Esophagus squamous epithelium (tissue), 5 donors: ENCODE results near the gene AUTS2. TPM values are rescaled to one million over a fixed set of nuclear protein-coding genes. Genes with fewer than 3 reads are reported as not detected.

ENCODE experiments used
- DNase-seq: peaks from one replicate; lab custom pipeline; 2025; lab: John Stamatoyannopoulos, UW
- H3K27ac ChIP-seq, 4 donors: fragments of 200-600 bp; sonication (generic); one replicate each; pipeline ENCODE4 v1.5.1; 2016 to 2019; ENCODE audit warnings: mild to moderate bottlenecking in 1 of 4
- H3K27me3 ChIP-seq, 4 donors: fragments of 200-600 bp; sonication (generic); 1 replicate in 3 of 4; 2 replicates in 1 of 4; pipeline versions ENCODE4 v1.5.1 to v1.6.0; 2017 to 2021; ENCODE audit warnings: antibody characterized with exemption in 1 of 4
- H3K36me3 ChIP-seq, 3 donors: fragments of 200-600 bp; sonication (generic); one replicate each; pipeline ENCODE4 v1.5.1; 2016 to 2019
- H3K4me1 ChIP-seq, 3 donors: fragments of 200-600 bp; sonication (generic); one replicate each; pipeline ENCODE4 v1.5.1; 2017 to 2019
- H3K4me3 ChIP-seq, 4 donors: fragments of 200-600 bp; sonication (generic); 1 replicate in 3 of 4; 2 replicates in 1 of 4; pipeline ENCODE4 v1.5.1; 2016 to 2019; ENCODE audit warnings: mild to moderate bottlenecking in 2 of 4, moderate library complexity in 1 of 4
- H3K9me3 ChIP-seq, 3 donors: fragments of 200-600 bp; sonication (generic); one replicate each; pipeline ENCODE4 v1.5.1; 2016 to 2019
- POLR2A ChIP-seq, 4 donors: fragments of 450-650 bp; IDR thresholded peaks; one replicate each; pipeline ENCODE4 v1.6.1; 2017; ENCODE audit warnings: antibody characterized with exemption in 4 of 4, mild to moderate bottlenecking in 4 of 4, moderate library complexity in 3 of 4
- whole genome bisulfite sequencing, 2 donors: methylation state at CpG; one replicate each; pipeline ENCODE4 v1.1.5; 2018; 5-methylcytosine and 5-hydroxymethylcytosine counted together
- intact Hi-C: fragments of 100-400 bp; cut with DNase I; formaldehyde crosslinking; loops from one replicate; pipeline ENCODE4 v1.15.0; 2022
- total RNA-seq, 4 donors: library from RNA; depleted of rRNA; stranded (reverse); fragments of >200 nt; gene quantifications; one replicate each; pipeline ENCODE4 v1.1.0, GENCODE V29; 2016
- TF ChIP-seq, protein P1 (sequence below), 6 experiments: fragments of 450-650 bp in 4 of 6; fragments of 200-600 bp in 2 of 6; sonication (generic) in 2 of 6; IDR thresholded peaks; one replicate each; pipeline ENCODE4 v1.5.1; 2016 to 2019; ENCODE audit warnings: antibody characterized with exemption in 6 of 6, mild to moderate bottlenecking in 4 of 6, moderate library complexity in 4 of 6
- donor health status: DM: yes; HTN: yes; CAD: no.

AUTS2 gene
- total RNA-seq, 4 donors from 2014 or later: 9.5 to 36.2 (median 23.0) TPM

DNA sequence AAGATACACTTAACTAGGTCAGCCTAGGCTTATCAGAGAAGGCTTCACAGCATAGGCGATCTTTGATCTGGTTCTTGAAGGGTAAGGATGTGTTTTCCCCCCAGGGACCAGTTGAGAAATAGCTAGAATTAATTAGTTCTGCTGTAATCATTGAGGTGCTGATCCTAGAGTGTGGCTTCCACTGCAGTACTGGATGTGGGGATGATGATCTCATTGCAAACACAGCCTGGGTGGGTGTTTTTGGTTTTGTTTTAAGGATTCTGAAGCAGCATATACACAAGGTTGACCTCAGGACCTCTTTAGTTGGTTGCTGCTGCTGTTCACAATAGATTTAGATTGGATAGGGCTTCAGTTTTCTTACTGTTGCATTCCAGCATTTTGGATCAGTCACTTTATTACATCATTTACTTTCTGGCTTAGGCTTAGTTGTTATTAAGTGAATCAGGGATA lies 159.7 kb downstream of the AUTS2 start:
- WGBS, 2 donors: 56 to 60% methylated on average over 1 of the region's 1 CpG
- Histone ChIP-seq H3K9me3 (no peaks in the 10 kb centered on the region), H3K4me1 (peaks cover 0 to 10% (median 0%) of the 10 kb centered on the region in 3 donors), H3K36me3 (no peaks in the 10 kb centered on the region), H3K27ac (no peak overlapping the region), H3K27me3 (no peaks in the 10 kb centered on the region), H3K4me3 (no peak overlapping the region)
- no peak for DNase-seq
- no peak for TF ChIP-seq POLR2A (IDR thresholded peaks at IDR 0.05)
- TF ChIP-seq, protein P1, sequence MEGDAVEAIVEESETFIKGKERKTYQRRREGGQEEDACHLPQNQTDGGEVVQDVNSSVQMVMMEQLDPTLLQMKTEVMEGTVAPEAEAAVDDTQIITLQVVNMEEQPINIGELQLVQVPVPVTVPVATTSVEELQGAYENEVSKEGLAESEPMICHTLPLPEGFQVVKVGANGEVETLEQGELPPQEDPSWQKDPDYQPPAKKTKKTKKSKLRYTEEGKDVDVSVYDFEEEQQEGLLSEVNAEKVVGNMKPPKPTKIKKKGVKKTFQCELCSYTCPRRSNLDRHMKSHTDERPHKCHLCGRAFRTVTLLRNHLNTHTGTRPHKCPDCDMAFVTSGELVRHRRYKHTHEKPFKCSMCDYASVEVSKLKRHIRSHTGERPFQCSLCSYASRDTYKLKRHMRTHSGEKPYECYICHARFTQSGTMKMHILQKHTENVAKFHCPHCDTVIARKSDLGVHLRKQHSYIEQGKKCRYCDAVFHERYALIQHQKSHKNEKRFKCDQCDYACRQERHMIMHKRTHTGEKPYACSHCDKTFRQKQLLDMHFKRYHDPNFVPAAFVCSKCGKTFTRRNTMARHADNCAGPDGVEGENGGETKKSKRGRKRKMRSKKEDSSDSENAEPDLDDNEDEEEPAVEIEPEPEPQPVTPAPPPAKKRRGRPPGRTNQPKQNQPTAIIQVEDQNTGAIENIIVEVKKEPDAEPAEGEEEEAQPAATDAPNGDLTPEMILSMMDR (IDR thresholded peaks at IDR 0.05): no peak
- intact Hi-C loops: no loop called here

DNA sequence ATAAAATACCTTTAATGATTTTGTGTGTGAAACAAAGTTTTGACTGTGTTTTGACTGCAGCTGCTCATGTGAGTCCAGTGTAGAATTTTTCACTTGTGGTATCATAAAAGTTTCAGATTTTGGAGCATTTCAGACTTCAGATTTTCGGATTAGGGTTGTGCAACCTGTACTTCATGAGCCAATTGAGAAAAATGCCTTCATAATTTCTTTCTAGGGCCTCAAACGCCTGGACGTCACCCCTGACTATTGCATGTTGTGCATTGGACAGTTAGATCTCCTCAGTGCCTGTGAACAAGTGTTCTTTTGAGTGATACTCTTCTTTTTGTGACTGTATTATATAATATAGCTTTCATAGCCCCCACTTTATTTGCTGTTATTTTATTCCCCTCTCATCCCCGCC lies 161.1 kb downstream of the AUTS2 start:
- TF ChIP-seq, protein P1 (IDR thresholded peaks at IDR 0.05): no peak
- no peak for TF ChIP-seq POLR2A (IDR thresholded peaks at IDR 0.05)
- intact Hi-C loops: no loop called here
- no peak overlapping the region for H3K27ac ChIP-seq
- H3K36me3 ChIP-seq: no peaks in the 10 kb centered on the region
- H3K9me3 ChIP-seq: no peaks in the 10 kb centered on the region
- no peaks in the 10 kb centered on the region for H3K27me3 ChIP-seq
- no peak overlapping the region for H3K4me3 ChIP-seq
- DNase-seq: no peak
- H3K4me1 ChIP-seq: peaks cover 0 to 14% (median 0%) of the 10 kb centered on the region in 3 donors
- WGBS, 2 donors: 79 to 88% methylated on average over 3 of the region's 4 CpGs

DNA sequence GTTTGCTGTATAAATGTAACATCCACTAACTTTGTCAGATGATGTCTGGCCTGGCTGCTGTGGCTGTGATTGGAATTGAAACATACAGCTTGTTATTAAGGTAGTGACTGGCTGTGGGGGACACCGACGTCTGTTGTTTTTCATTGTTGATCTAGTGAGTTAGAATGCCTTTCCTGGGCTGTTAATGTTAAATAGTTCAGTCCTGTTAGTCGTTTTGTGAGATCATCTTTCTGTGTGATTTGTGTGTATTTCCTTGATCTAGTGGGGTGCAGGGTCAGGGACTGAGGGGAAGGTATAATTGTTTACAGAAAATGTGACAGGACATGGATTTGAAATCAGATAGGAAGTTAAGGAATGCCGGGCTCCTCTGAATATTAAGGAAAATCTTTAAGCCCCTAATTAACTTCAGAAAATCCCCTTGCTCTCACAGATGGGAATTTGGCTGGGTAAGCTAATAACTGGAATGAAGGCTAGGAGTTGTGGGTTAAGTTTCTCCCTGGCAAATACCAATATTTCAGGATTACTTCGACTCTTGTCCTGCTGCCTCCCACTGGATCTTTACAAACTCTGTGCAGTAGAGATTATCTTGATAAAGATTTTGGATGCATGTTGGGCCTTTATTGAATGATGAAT lies 163.1 kb downstream of the AUTS2 start:
- Histone ChIP-seq H3K27ac (no peak overlapping the region), H3K36me3 (no peaks in the 10 kb centered on the region), H3K27me3 (no peaks in the 10 kb centered on the region), H3K9me3 (no peaks in the 10 kb centered on the region), H3K4me3 (no peak overlapping the region), H3K4me1 (peaks cover 0 to 14% (median 0%) of the 10 kb centered on the region in 3 donors)
- intact Hi-C loops: no loop called here
- WGBS, 2 donors: 59 to 69% methylated on average over 5 of the region's 5 CpGs
- no peak for DNase-seq
- TF ChIP-seq, protein P1 (IDR thresholded peaks at IDR 0.05): no peak
- TF ChIP-seq POLR2A (IDR thresholded peaks at IDR 0.05): no peak

DNA sequence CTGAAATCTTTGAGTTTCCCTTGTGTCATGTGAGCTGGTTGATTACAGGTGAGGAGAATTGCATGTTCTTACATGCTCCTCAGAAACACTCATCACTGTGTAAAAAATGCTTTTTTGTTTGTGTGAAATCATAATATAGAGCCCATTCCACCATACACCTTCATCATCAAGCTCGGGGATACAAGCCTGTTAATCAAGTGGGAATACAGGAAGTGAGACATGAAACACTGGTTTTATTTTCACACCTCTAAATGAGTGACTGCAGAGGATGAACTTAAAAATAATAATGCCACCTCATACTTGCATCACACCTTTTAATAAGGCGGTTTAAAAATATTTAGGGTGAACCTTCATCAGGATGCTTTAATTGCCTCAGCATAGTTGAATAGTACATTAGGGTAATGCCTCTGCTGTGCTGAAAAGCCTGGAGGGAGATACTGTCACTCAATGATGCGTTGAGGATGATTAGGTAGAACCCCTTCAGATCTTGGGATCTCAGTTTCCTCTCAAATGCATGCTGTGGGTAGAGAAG lies 164.6 kb downstream of the AUTS2 start:
- Histone ChIP-seq H3K27me3 (no peaks in the 10 kb centered on the region), H3K27ac (no peak overlapping the region), H3K36me3 (no peaks in the 10 kb centered on the region), H3K9me3 (no peaks in the 10 kb centered on the region), H3K4me1 (peaks cover 0 to 11% (median 0%) of the 10 kb centered on the region in 3 donors), H3K4me3 (no peak overlapping the region)
- no peak for TF ChIP-seq POLR2A (IDR thresholded peaks at IDR 0.05)
- intact Hi-C loops: no loop called here
- 46 to 66% methylated on average over 3 of the region's 3 CpGs for WGBS, 2 donors
- DNase-seq: no peak

DNA sequence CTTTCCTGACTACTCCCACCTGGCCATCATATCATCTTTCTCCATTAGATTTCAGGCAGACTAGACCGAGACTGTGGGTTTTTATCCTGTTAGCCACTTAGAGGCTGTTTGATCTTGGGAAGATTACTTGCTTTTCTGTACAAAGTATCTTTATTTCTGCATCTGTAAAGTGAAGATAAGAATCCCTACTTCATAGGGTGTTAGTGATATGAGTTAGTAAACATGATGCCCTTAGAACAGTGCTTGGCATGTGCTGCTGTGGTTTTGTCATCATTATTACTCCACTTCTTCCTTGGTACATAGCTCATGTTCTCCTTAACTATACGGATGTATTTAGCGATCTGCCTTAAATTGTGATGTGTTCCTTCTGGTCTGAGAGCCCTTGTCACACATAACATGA lies 165.2 kb downstream of the AUTS2 start:
- peaks cover 0 to 8% (median 0%) of the 10 kb centered on the region in 3 donors for H3K4me1 ChIP-seq
- no peak for TF ChIP-seq POLR2A (IDR thresholded peaks at IDR 0.05)
- TF ChIP-seq, protein P1 (IDR thresholded peaks at IDR 0.05): no peak
- H3K36me3 ChIP-seq: no peaks in the 10 kb centered on the region
- H3K27ac ChIP-seq: no peak overlapping the region
- WGBS, 2 donors: 83 to 87% methylated on average over 3 of the region's 3 CpGs
- no peak for DNase-seq
- H3K27me3 ChIP-seq: no peaks in the 10 kb centered on the region
- no peaks in the 10 kb centered on the region for H3K9me3 ChIP-seq
- intact Hi-C loops: no loop called here
- H3K4me3 ChIP-seq: no peak overlapping the region
